ENCODE data around the gene RTN4. TPM values are rescaled to one million over a fixed set of nuclear protein-coding genes. Genes with fewer than 3 reads are reported as not detected.

Gene RTN4
- total RNA-seq, 1 experiment from 2014 or later = 200 TPM

DNA sequence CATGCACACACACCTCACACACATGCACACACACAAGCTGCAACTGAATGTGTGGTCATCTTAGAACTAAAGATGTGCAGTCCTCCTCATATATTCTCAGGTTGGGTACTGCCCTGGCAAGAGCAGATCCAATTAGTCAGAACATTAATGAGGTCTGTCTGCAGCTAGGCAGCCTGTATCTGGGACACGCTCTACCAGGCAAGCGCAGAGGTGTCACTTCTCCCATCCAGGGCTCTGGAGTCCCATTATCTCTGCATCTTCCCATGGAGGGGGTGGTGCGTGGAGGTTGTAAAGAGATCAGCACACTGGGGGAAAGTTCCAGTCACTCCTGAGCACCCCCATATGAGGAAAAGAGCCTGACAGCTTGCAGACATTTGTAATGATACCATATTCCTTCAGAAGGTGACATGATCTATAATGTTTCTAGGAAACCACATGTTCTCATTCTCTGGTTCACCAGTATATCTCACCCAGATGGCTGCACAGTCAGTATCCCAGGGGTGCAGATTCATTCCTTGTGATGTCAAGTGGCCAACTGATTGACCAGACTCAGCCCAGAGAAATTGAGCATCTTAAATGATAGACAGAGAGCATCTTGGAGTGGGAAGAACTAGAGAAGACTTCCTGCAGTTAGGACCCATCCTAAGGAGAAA, 95.4 kb downstream of the RTN4 start:
- no peaks in the 10 kb centered on the region for H3K9me3 ChIP-seq (ENCODE audit: control insufficient read depth, low read depth, low read length)
- no peaks in the 10 kb centered on the region; the same call in 1 of the 2 replicates for H3K27me3 ChIP-seq (ENCODE audit: insufficient read depth, low read length)
- H3K27ac Mint-ChIP-seq = no peak overlapping the region
- no peak for TF ChIP-seq CTCF (conservative IDR thresholded peaks at IDR 0.05)
- H4K5ac ChIP-seq (ENCODE audit: insufficient read length, low read depth, low read length) = no peak overlapping the region
- H3K23ac ChIP-seq (ENCODE audit: insufficient read length, low read depth, low read length) = no peak overlapping the region
- no peaks in the 10 kb centered on the region for H4K20me1 ChIP-seq (ENCODE audit: control insufficient read depth, insufficient read depth, insufficient read length)
- peaks cover 10 to 19% of the 10 kb centered on the region in 2 experiments for H3K4me1 Mint-ChIP-seq
- no peak overlapping the region for H3K4me3 Mint-ChIP-seq
- no peak overlapping the region for H2AK5ac ChIP-seq (ENCODE audit: insufficient read length, low read length)
- H2BK20ac ChIP-seq (ENCODE audit: low read depth, low read length, poor library complexity, severe bottlenecking) = no peak overlapping the region
- H4K8ac ChIP-seq (replicated peaks; ENCODE audit: insufficient read length, low read depth, low read length) = no peak overlapping the region
- H3K14ac ChIP-seq (ENCODE audit: insufficient read depth, low read length) = no peak overlapping the region
- no peaks in the 10 kb centered on the region; the same call in 1 of the 2 replicates for H3K27me3 Mint-ChIP-seq (ENCODE audit: low read depth)
- H3K4me1 ChIP-seq (ENCODE audit: insufficient read depth, low read length) = no peaks in the 10 kb centered on the region
- DNase-seq = no peak
- no peaks in the 10 kb centered on the region for H3K23me2 ChIP-seq (ENCODE audit: insufficient read length, low read depth, low read length, poor library complexity, severe bottlenecking)
- H2BK15ac ChIP-seq (ENCODE audit: low read depth, low read length) = no peak overlapping the region
- H2AFZ ChIP-seq (ENCODE audit: low read length) = no peak overlapping the region
- no peak overlapping the region for H3K56ac ChIP-seq (ENCODE audit: insufficient read length, low read depth, low read length)
- WGBS (ENCODE audit: extremely low coverage, insufficient read length, low lambda C conversion rate) = no CpG with 5 or more reads among the region's 3 CpGs
- no peak overlapping the region for H2BK120ac ChIP-seq (ENCODE audit: low read depth, low read length, poor library complexity, severe bottlenecking)
- H3K79me1 ChIP-seq (ENCODE audit: insufficient read depth, low read depth, low read length, poor library complexity, severe bottlenecking) = no peaks in the 10 kb centered on the region
- no peak overlapping the region for H2BK5ac ChIP-seq (ENCODE audit: insufficient read length, low read length)
- H2BK12ac ChIP-seq (ENCODE audit: insufficient read length, low read depth, low read length) = no peak overlapping the region
- no peak overlapping the region for H3K27ac ChIP-seq (ENCODE audit: insufficient read length, low read depth, low read length)
- H3K4ac ChIP-seq (ENCODE audit: low read depth, low read length) = no peak overlapping the region
- H3K18ac ChIP-seq (ENCODE audit: insufficient read length, low read depth, low read length) = no peak overlapping the region
- no peaks in the 10 kb centered on the region for H3K36me3 Mint-ChIP-seq (ENCODE audit: insufficient read depth in 1 of 3, low read depth in 3 of 3)
- no peak overlapping the region for H4K91ac ChIP-seq (ENCODE audit: insufficient read length, low read depth, low read length)
- no peak overlapping the region for H3T11ph ChIP-seq (ENCODE audit: low read length)
- no peak overlapping the region for H3K9ac ChIP-seq (ENCODE audit: extremely low read depth, insufficient read length, low read length)
- no peak overlapping the region for H3K4me2 ChIP-seq (ENCODE audit: insufficient read depth, insufficient read length, low read length)
- no peaks in the 10 kb centered on the region for H3K79me2 ChIP-seq (ENCODE audit: insufficient read depth, low read length)
- H3K9me3 Mint-ChIP-seq = no peaks in the 10 kb centered on the region

Measured in H9 (cell line).